HepG2 (cell line): ENCODE results near the gene CRKL. TPM values are rescaled to one million over a fixed set of nuclear protein-coding genes. Genes with fewer than 3 reads are reported as not detected.

Source experiments
- CREM ChIP-seq, 2 experiments: sonication (generic) in 1 of 2; formaldehyde crosslinking in 1 of 2; IDR thresholded peaks; 2 replicates each; pipeline versions ENCODE4 v1.4.0 to v1.6.1; 2016 to 2020; ENCODE audit warnings: antibody characterized with exemption in 1 of 2, mild to moderate bottlenecking in 1 of 2, missing genetic modification reagents in 1 of 2
- DNMT1 ChIP-seq: sonication (generic); formaldehyde crosslinking; IDR thresholded peaks from 2 replicates; pipeline ENCODE4 v1.5.1; 2020; ENCODE audit warnings: mild to moderate bottlenecking, missing genetic modification reagents
- ELK4 ChIP-seq: sonication (generic); formaldehyde crosslinking; IDR thresholded peaks from 2 replicates; pipeline ENCODE4 v1.9.0; 2021; ENCODE audit warnings: missing genetic modification reagents, borderline replicate concordance
- FOXK2 ChIP-seq: fragments of 450-650 bp; IDR thresholded peaks from 2 replicates; pipeline ENCODE4 v1.6.1; 2016
- GRHL1 ChIP-seq: sonication (generic); formaldehyde crosslinking; conservative IDR thresholded peaks from 2 replicates; pipeline ENCODE4 v1.8.0; 2022; ENCODE audit warnings: missing genetic modification reagents
- MLX ChIP-seq: IDR thresholded peaks from 2 replicates; pipeline ENCODE4 v1.6.1; 2016
- NFE2L1 ChIP-seq: sonication (generic); formaldehyde crosslinking; IDR thresholded peaks from 2 replicates; pipeline ENCODE4 v1.4.0; 2020; ENCODE audit warnings: missing genetic modification reagents, mild to moderate bottlenecking, borderline replicate concordance
- NR2F2 ChIP-seq: IDR thresholded peaks from 2 replicates; pipeline ENCODE4 v1.6.1; 2012; ENCODE audit warnings: low read depth, inconsistent platforms, borderline replicate concordance
- PLSCR1 ChIP-seq: sonication (generic); formaldehyde crosslinking; IDR thresholded peaks from 2 replicates; pipeline ENCODE4 v1.5.0; 2020; ENCODE audit warnings: missing genetic modification reagents, mild to moderate bottlenecking, borderline replicate concordance
- RBFOX2 ChIP-seq: fragments of 200-400 bp; formaldehyde crosslinking; IDR thresholded peaks from 2 replicates; pipeline ENCODE4 v1.6.1; 2017; ENCODE audit warnings: low read depth, mild to moderate bottlenecking, low read length
- RFXANK ChIP-seq: IDR thresholded peaks from 2 replicates; pipeline ENCODE4 v1.6.1; 2016
- SP2 ChIP-seq: sonication (generic); formaldehyde crosslinking; IDR thresholded peaks from 2 replicates; pipeline ENCODE4 v1.5.1; 2020; ENCODE audit warnings: mild to moderate bottlenecking, missing genetic modification reagents
- SRSF1 ChIP-seq: fragments of 200-400 bp; formaldehyde crosslinking; optimal IDR thresholded peaks from 2 replicates; pipeline ENCODE3; 2017; ENCODE audit warnings: mild to moderate bottlenecking, low read depth, low read length, moderate library complexity
- U2AF1 ChIP-seq: fragments of 200-400 bp; formaldehyde crosslinking; optimal IDR thresholded peaks from 2 replicates; pipeline ENCODE3; 2017; ENCODE audit warnings: mild to moderate bottlenecking, low read depth, low read length
- YEATS2 ChIP-seq: sonication (generic); formaldehyde crosslinking; IDR thresholded peaks from 2 replicates; pipeline ENCODE4 v1.4.0; 2020; ENCODE audit warnings: missing genetic modification reagents, borderline replicate concordance
- ZBTB14 ChIP-seq: sonication (generic); formaldehyde crosslinking; IDR thresholded peaks from 2 replicates; pipeline ENCODE4 v1.4.0; 2020; ENCODE audit warnings: missing genetic modification reagents
- ZNF18 ChIP-seq: sonication (generic); formaldehyde crosslinking; IDR thresholded peaks from 2 replicates; pipeline ENCODE4 v1.8.0; 2022; ENCODE audit warnings: mild to moderate bottlenecking, missing genetic modification reagents; ENCODE audit not compliant: insufficient replicate concordance
- ZNF205 ChIP-seq: IDR thresholded peaks from 2 replicates; pipeline ENCODE4 v1.6.1; 2018; ENCODE audit warnings: missing biosample characterization, missing genetic modification reagents
- ZNF354B ChIP-seq: sonication (generic); formaldehyde crosslinking; IDR thresholded peaks from 2 replicates; pipeline ENCODE4 v1.8.0; 2022; ENCODE audit warnings: mild to moderate bottlenecking, missing genetic modification reagents
- ZNF383 ChIP-seq: sonication (generic); formaldehyde crosslinking; IDR thresholded peaks from 2 replicates; pipeline ENCODE4 v1.4.0; 2020; ENCODE audit warnings: missing genetic modification reagents, mild to moderate bottlenecking, borderline replicate concordance
- ZNF713 ChIP-seq: sonication (generic); formaldehyde crosslinking; IDR thresholded peaks from 2 replicates; pipeline ENCODE4 v1.4.0; 2020; ENCODE audit warnings: mild to moderate bottlenecking, missing genetic modification reagents
- ZNF776 ChIP-seq: sonication (generic); formaldehyde crosslinking; IDR thresholded peaks from 2 replicates; pipeline ENCODE4 v1.4.0; 2020; ENCODE audit warnings: mild to moderate bottlenecking, missing genetic modification reagents
- polyA plus RNA-seq, 8 experiments: library from polyadenylated mRNA; depleted of rRNA in 3 of 8; stranded (reverse) in 7 of 8; unstranded in 1 of 8; fragments of >200 nt; fragmentation: Illumina TruSeq in 4 of 8; extraction: Trizol in 4 of 8; gene quantifications; 2 replicates each; pipeline versions ENCODE4 v1.2.1 to v1.2.3, GENCODE V29; 2011 to 2016; ENCODE audit warnings: low read depth in 4 of 8, missing spikeins in 1 of 8, mixed read lengths in 1 of 8; ENCODE audit not compliant: insufficient read depth in 1 of 8
- total RNA-seq, 5 experiments: library from RNA; depleted of rRNA; stranded (reverse); fragments of >200 nt; fragmentation: Illumina TruSeq; extraction: Trizol; gene quantifications; 2 replicates each; pipeline ENCODE4 v1.2.3, GENCODE V29; 2016; ENCODE audit warnings: low read depth in 1 of 5

Gene CRKL
- total and polyA plus RNA-seq, 2 of the 13 experiments (the other 11 are each of a cell fraction or from before 2014, with no cell fraction given) = 37.4 to 60.6 TPM

GRCh38 chr22:20916916-20917810, at the start of gene CRKL (continued):
- peak; percentile 84 for TF ChIP-seq NR2F2
- TF ChIP-seq PLSCR1 (CRISPR knock-in tag) = no peak
- peak; percentile 36 for TF ChIP-seq CREM (IDR thresholded peaks at IDR 0.05)
- no peak for TF ChIP-seq CREM (CRISPR knock-in tag; IDR thresholded peaks at IDR 0.05)
- TF ChIP-seq U2AF1 = peak; percentile 87
- peak; percentile 83; the same call in 1 of the 2 replicates for TF ChIP-seq RFXANK (CRISPR knock-in tag)
- peak; percentile 87 for TF ChIP-seq ZNF18 (CRISPR knock-in tag)
- peak; percentile 60; the same call in 1 of the 2 replicates for TF ChIP-seq ZNF205 (CRISPR knock-in tag)
- peak; percentile 59 for TF ChIP-seq SP2 (CRISPR knock-in tag)
- TF ChIP-seq ZNF776 (CRISPR knock-in tag) = 0 out of 2 replicates have a peak, but pooled peaks have one; percentile 15
- TF ChIP-seq SRSF1 = no peak
- peak; percentile 48; the same call in 1 of the 2 replicates for TF ChIP-seq FOXK2
- peak; percentile 84; the same call in 1 of the 2 replicates for TF ChIP-seq YEATS2 (CRISPR knock-in tag)
- TF ChIP-seq NFE2L1 = 0 out of 2 replicates have a peak, but pooled peaks have one; percentile 23
- TF ChIP-seq DNMT1 (CRISPR knock-in tag) = no peak
- TF ChIP-seq ZNF383 (CRISPR knock-in tag) = no peak
- TF ChIP-seq RBFOX2 = peak; percentile 93
- no peak for TF ChIP-seq ELK4
- TF ChIP-seq GRHL1 = no peak
- TF ChIP-seq ZNF354B (CRISPR knock-in tag) = no peak
- peak; percentile 67; the same call in 1 of the 2 replicates for TF ChIP-seq MLX (CRISPR knock-in tag)
- TF ChIP-seq ZNF713 (CRISPR knock-in tag) = 0 out of 2 replicates have a peak, but pooled peaks have one; percentile 29
- TF ChIP-seq ZBTB14 (CRISPR knock-in tag) = no peak; the same call in 1 of the 2 replicates
